ENCODE data around the gene EPHA4. TPM values are rescaled to one million over a fixed set of nuclear protein-coding genes. Genes with fewer than 3 reads are reported as not detected.

EPHA4 gene
- total RNA-seq, 1 experiment from 2014 or later, result 3.2 TPM

GRCh38 chr2:221455214-221455613 is 116.9 kb downstream of the EPHA4 start:
- no peaks in the 10 kb centered on the region for H3K27me3 Mint-ChIP-seq (ENCODE audit: unreplicated experiment)
- TF ChIP-seq CTCF (IDR thresholded peaks at IDR 0.05; ENCODE audit: unreplicated experiment), result no peak
- no peaks in the 10 kb centered on the region for H3K4me1 Mint-ChIP-seq (ENCODE audit: low read depth, unreplicated experiment)
- H3K36me3 Mint-ChIP-seq (ENCODE audit: insufficient read depth, unreplicated experiment), result no peaks in the 10 kb centered on the region
- no peak overlapping the region for H3K4me3 Mint-ChIP-seq (ENCODE audit: low read depth, unreplicated experiment)
- no TSS peak for BruUV-seq (replicated peaks)
- CTCF ChIA-PET, result no interaction called here
- no peak overlapping the region for H3K27ac Mint-ChIP-seq (ENCODE audit: unreplicated experiment)
- intact Hi-C loops (cut with micrococcal nuclease; ENCODE audit: unreplicated experiment), result no loop called here
- peaks cover 2% of the 10 kb centered on the region for H3K9me3 Mint-ChIP-seq (ENCODE audit: low read depth, unreplicated experiment)
- DNase-seq, result no peak

DNA sequence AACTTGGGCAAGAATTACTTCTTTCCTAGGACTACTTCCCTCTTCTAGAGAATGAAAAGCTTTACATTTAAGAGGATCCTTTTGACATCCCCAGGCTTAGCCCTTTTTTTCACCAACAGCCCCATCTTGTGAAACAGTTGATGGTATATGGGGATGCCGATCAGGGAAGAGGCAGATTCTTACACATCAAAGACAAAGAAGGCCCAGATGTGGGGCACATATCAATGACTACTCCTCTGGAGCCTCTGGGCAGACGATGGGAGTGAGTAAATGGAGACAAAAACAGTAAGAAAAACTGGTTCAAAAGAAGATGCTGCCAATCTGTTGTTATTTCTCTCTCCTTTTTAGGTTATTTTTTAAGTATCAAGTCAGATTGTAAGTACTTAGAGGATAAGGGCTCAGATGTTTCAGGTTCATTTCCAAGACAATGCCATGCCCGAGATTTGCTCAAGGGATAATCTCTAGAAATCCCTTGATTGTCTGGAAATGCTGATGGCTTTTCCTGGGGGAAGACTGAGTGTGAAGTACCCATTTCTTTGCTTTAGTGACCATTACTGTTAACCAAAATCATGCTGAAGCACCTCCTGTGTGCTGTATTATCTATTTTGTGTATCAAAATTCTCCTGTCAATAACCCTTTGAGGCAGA is 117.5 kb downstream of the EPHA4 start:
- Mint-ChIP-seq H3K36me3 (ENCODE audit: insufficient read depth, unreplicated experiment) (no peaks in the 10 kb centered on the region), H3K27ac (ENCODE audit: unreplicated experiment) (no peak overlapping the region), H3K9me3 (ENCODE audit: low read depth, unreplicated experiment) (peaks cover 2% of the 10 kb centered on the region), H3K4me1 (ENCODE audit: low read depth, unreplicated experiment) (no peaks in the 10 kb centered on the region), H3K27me3 (ENCODE audit: unreplicated experiment) (no peaks in the 10 kb centered on the region), H3K4me3 (ENCODE audit: low read depth, unreplicated experiment) (no peak overlapping the region)
- no peak for DNase-seq
- no TSS peak for BruUV-seq (replicated peaks)
- no peak for TF ChIP-seq CTCF (IDR thresholded peaks at IDR 0.05; ENCODE audit: unreplicated experiment)
- intact Hi-C loops (cut with micrococcal nuclease; ENCODE audit: unreplicated experiment), result no loop called here
- CTCF ChIA-PET, result no interaction called here

GRCh38 chr2:221451862-221452788 is 120.0 kb downstream of the EPHA4 start:
- CTCF ChIA-PET, result no interaction called here
- no peak for DNase-seq
- H3K9me3 Mint-ChIP-seq (ENCODE audit: low read depth, unreplicated experiment), result no peaks in the 10 kb centered on the region
- no peak for TF ChIP-seq CTCF (IDR thresholded peaks at IDR 0.05; ENCODE audit: unreplicated experiment)
- H3K27me3 Mint-ChIP-seq (ENCODE audit: unreplicated experiment), result no peaks in the 10 kb centered on the region
- H3K4me1 Mint-ChIP-seq (ENCODE audit: low read depth, unreplicated experiment), result peaks cover 16% of the 10 kb centered on the region
- H3K36me3 Mint-ChIP-seq (ENCODE audit: insufficient read depth, unreplicated experiment), result no peaks in the 10 kb centered on the region
- no peak overlapping the region for H3K27ac Mint-ChIP-seq (ENCODE audit: unreplicated experiment)
- BruUV-seq (replicated peaks), result no TSS peak
- intact Hi-C loops (cut with micrococcal nuclease; ENCODE audit: unreplicated experiment), result no loop called here
- H3K4me3 Mint-ChIP-seq (ENCODE audit: low read depth, unreplicated experiment), result no peak overlapping the region

DNA sequence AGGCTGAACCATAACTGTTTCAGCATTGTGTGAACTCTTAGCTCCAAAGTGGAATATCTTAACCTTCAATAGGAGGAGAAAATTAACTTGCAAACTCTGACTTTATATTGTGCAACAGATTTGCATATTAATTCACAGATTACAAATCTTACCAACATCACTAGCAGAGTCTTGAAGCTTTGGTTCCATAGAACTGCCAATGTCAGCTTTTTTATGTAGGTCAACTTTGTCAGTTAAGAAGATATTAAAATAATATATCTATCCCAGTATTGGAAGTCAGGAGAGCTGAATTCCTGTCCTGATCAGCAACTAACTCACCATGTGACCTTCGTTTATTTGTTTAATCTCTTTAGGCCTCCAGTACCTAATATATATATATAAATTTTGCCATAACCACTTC is 121.8 kb downstream of the EPHA4 start:
- no peak overlapping the region for H3K4me3 Mint-ChIP-seq (ENCODE audit: low read depth, unreplicated experiment)
- H3K4me1 Mint-ChIP-seq (ENCODE audit: low read depth, unreplicated experiment), result peaks cover 20% of the 10 kb centered on the region
- no peaks in the 10 kb centered on the region for H3K27me3 Mint-ChIP-seq (ENCODE audit: unreplicated experiment)
- intact Hi-C loops (cut with micrococcal nuclease; ENCODE audit: unreplicated experiment), result no loop called here
- TF ChIP-seq CTCF (IDR thresholded peaks at IDR 0.05; ENCODE audit: unreplicated experiment), result no peak
- DNase-seq, result no peak
- no peaks in the 10 kb centered on the region for H3K9me3 Mint-ChIP-seq (ENCODE audit: low read depth, unreplicated experiment)
- H3K36me3 Mint-ChIP-seq (ENCODE audit: insufficient read depth, unreplicated experiment), result no peaks in the 10 kb centered on the region
- CTCF ChIA-PET, result no interaction called here
- BruUV-seq (replicated peaks), result no TSS peak
- no peak overlapping the region for H3K27ac Mint-ChIP-seq (ENCODE audit: unreplicated experiment)
